ENCODE data around the gene ARHGAP26.
A peak's percentile ranks its signal among the peaks of the same experiment; 100 is the strongest.

The ARHGAP26 gene

GRCh38 chr5:142808878-142809598 lies 38.9 kb downstream of the ARHGAP26 start:
- no peak overlapping the region for H3K4me3 Mint-ChIP-seq
- H3K27ac Mint-ChIP-seq, result no peak overlapping the region
- peaks cover 2% of the 10 kb centered on the region for H3K36me3 Mint-ChIP-seq
- no peaks in the 10 kb centered on the region for H3K27me3 Mint-ChIP-seq
- H3K9me3 Mint-ChIP-seq (ENCODE audit: low read depth), result no peaks in the 10 kb centered on the region
- H3K4me1 Mint-ChIP-seq (ENCODE audit: low read depth), result peaks cover 33% of the 10 kb centered on the region

GRCh38 chr5:142810081-142810480 lies 39.9 kb downstream of the ARHGAP26 start:
- H3K4me1 Mint-ChIP-seq (ENCODE audit: low read depth), result peaks cover 31% of the 10 kb centered on the region
- H3K36me3 Mint-ChIP-seq, result peaks cover 2% of the 10 kb centered on the region
- no peaks in the 10 kb centered on the region for H3K9me3 Mint-ChIP-seq (ENCODE audit: low read depth)
- H3K4me3 Mint-ChIP-seq, result no peak overlapping the region
- H3K27me3 Mint-ChIP-seq, result no peaks in the 10 kb centered on the region
- no peak overlapping the region for H3K27ac Mint-ChIP-seq

- peaks cover 5% of the 10 kb centered on the region for H3K36me3 Mint-ChIP-seq
- no peaks in the 10 kb centered on the region for H3K27me3 Mint-ChIP-seq
- peaks cover 29% of the 10 kb centered on the region for H3K4me1 Mint-ChIP-seq (ENCODE audit: low read depth)
- no peaks in the 10 kb centered on the region for H3K9me3 Mint-ChIP-seq (ENCODE audit: low read depth)
- H3K4me3 Mint-ChIP-seq, result no peak overlapping the region
- no peak overlapping the region for H3K27ac Mint-ChIP-seq
These were observed 40.6 kb downstream of the ARHGAP26 start for GRCh38 chr5:142810743-142811290.

- Mint-ChIP-seq H3K4me1 (ENCODE audit: low read depth) (peaks cover 36% of the 10 kb centered on the region), H3K36me3 (peaks cover 13% of the 10 kb centered on the region)
These were observed 41.8 kb downstream of the ARHGAP26 start for GRCh38 chr5:142811866-142812557.

GRCh38 chr5:142813220-142813619 lies 43.0 kb downstream of the ARHGAP26 start:
- Mint-ChIP-seq H3K4me1 (ENCODE audit: low read depth) (peaks cover 35% of the 10 kb centered on the region), H3K9me3 (ENCODE audit: low read depth) (no peaks in the 10 kb centered on the region), H3K27ac (no peak overlapping the region), H3K4me3 (no peak overlapping the region), H3K27me3 (no peaks in the 10 kb centered on the region), H3K36me3 (peaks cover 13% of the 10 kb centered on the region)

More at GRCh38 chr5:142811866-142812557, 41.8 kb downstream of the ARHGAP26 start:
- Mint-ChIP-seq H3K27ac (no peak overlapping the region), H3K9me3 (ENCODE audit: low read depth) (no peaks in the 10 kb centered on the region), H3K4me3 (no peak overlapping the region), H3K27me3 (no peaks in the 10 kb centered on the region)

- H3K9me3 Mint-ChIP-seq (ENCODE audit: low read depth), result no peaks in the 10 kb centered on the region
- peaks cover 13% of the 10 kb centered on the region for H3K36me3 Mint-ChIP-seq
- peaks cover 31% of the 10 kb centered on the region for H3K4me1 Mint-ChIP-seq (ENCODE audit: low read depth)
- no peaks in the 10 kb centered on the region for H3K27me3 Mint-ChIP-seq
- no peak overlapping the region for H3K4me3 Mint-ChIP-seq
- H3K27ac Mint-ChIP-seq, result no peak overlapping the region
These were observed 43.9 kb downstream of the ARHGAP26 start for GRCh38 chr5:142814122-142814521.

GRCh38 chr5:142815469-142815868 lies 45.3 kb downstream of the ARHGAP26 start:
- H3K27me3 Mint-ChIP-seq, result no peaks in the 10 kb centered on the region
- H3K27ac Mint-ChIP-seq, result no peak overlapping the region
- H3K36me3 Mint-ChIP-seq, result peaks cover 15% of the 10 kb centered on the region
- H3K9me3 Mint-ChIP-seq (ENCODE audit: low read depth), result no peaks in the 10 kb centered on the region
- peaks cover 24% of the 10 kb centered on the region for H3K4me1 Mint-ChIP-seq (ENCODE audit: low read depth)
- H3K4me3 Mint-ChIP-seq, result no peak overlapping the region

- Mint-ChIP-seq H3K4me1 (ENCODE audit: low read depth) (peaks cover 31% of the 10 kb centered on the region), H3K9me3 (ENCODE audit: low read depth) (no peaks in the 10 kb centered on the region), H3K27ac (no peak overlapping the region), H3K27me3 (no peaks in the 10 kb centered on the region), H3K4me3 (no peak overlapping the region), H3K36me3 (peaks cover 19% of the 10 kb centered on the region)
These were observed 46.6 kb downstream of the ARHGAP26 start for GRCh38 chr5:142816531-142817430.

GRCh38 chr5:142817949-142818431 lies 47.8 kb downstream of the ARHGAP26 start:
- Mint-ChIP-seq H3K4me1 (ENCODE audit: low read depth) (peaks cover 39% of the 10 kb centered on the region), H3K27ac (no peak overlapping the region), H3K9me3 (ENCODE audit: low read depth) (no peaks in the 10 kb centered on the region), H3K36me3 (peaks cover 19% of the 10 kb centered on the region), H3K27me3 (no peaks in the 10 kb centered on the region), H3K4me3 (no peak overlapping the region)

- Mint-ChIP-seq H3K4me1 (ENCODE audit: low read depth) (peaks cover 48% of the 10 kb centered on the region), H3K27ac (no peak overlapping the region), H3K36me3 (peaks cover 17% of the 10 kb centered on the region), H3K9me3 (ENCODE audit: low read depth) (no peaks in the 10 kb centered on the region), H3K27me3 (no peaks in the 10 kb centered on the region), H3K4me3 (no peak overlapping the region)
These were observed 49.1 kb downstream of the ARHGAP26 start for GRCh38 chr5:142819292-142819691.

- H3K27me3 Mint-ChIP-seq, result no peaks in the 10 kb centered on the region
- H3K4me3 Mint-ChIP-seq, result no peak overlapping the region
- H3K4me1 Mint-ChIP-seq (ENCODE audit: low read depth), result peaks cover 51% of the 10 kb centered on the region
- H3K27ac Mint-ChIP-seq, result peak overlapping the region; percentile 59
- H3K9me3 Mint-ChIP-seq (ENCODE audit: low read depth), result no peaks in the 10 kb centered on the region
- peaks cover 17% of the 10 kb centered on the region for H3K36me3 Mint-ChIP-seq
These were observed 49.6 kb downstream of the ARHGAP26 start for GRCh38 chr5:142819825-142820224.

GRCh38 chr5:142820447-142820846 lies 50.3 kb downstream of the ARHGAP26 start:
- Mint-ChIP-seq H3K36me3 (peaks cover 17% of the 10 kb centered on the region), H3K4me3 (no peak overlapping the region), H3K4me1 (ENCODE audit: low read depth) (peaks cover 55% of the 10 kb centered on the region), H3K27ac (peak overlapping the region; percentile 55), H3K9me3 (ENCODE audit: low read depth) (no peaks in the 10 kb centered on the region), H3K27me3 (no peaks in the 10 kb centered on the region)

- Mint-ChIP-seq H3K9me3 (ENCODE audit: low read depth) (no peaks in the 10 kb centered on the region), H3K27me3 (no peaks in the 10 kb centered on the region), H3K36me3 (peaks cover 15% of the 10 kb centered on the region), H3K4me1 (ENCODE audit: low read depth) (peaks cover 60% of the 10 kb centered on the region), H3K27ac (peak overlapping the region; percentile 55), H3K4me3 (no peak overlapping the region)
These were observed 51.0 kb downstream of the ARHGAP26 start for GRCh38 chr5:142821034-142821732.
